Measurements from ENCODE around the gene DROSHA. TPM values are rescaled to one million over a fixed set of nuclear protein-coding genes. Genes with fewer than 3 reads are reported as not detected.

The DROSHA gene
- total and polyA plus RNA-seq, 2 of the 8 experiments (the other 6 are each of a cell fraction or from before 2014, with no cell fraction given), result 65.9 to 122 TPM

- Histone ChIP-seq H3K23me2 (ENCODE audit: low read depth, low read length) (no peaks in the 10 kb centered on the region), H2BK15ac (ENCODE audit: low read length) (no peak overlapping the region), H2BK20ac (ENCODE audit: low read length) (no peak overlapping the region), H3K4ac (replicated peaks; ENCODE audit: insufficient read length, low read depth, low read length) (no peak overlapping the region), H3K4me2 (ENCODE audit: insufficient read depth in 1 of 2, low read depth in 2 of 2, low read length in 2 of 2) (no peak overlapping the region), H3K18ac (ENCODE audit: extremely low read depth, low read length) (no peak overlapping the region), H3K79me1 (ENCODE audit: low read depth, low read length) (no peaks in the 10 kb centered on the region), H4K91ac (replicated peaks; ENCODE audit: insufficient read length, low read length) (no peak overlapping the region), H4K20me1 (replicated peaks in 1 of 2; ENCODE audit: control insufficient read depth in 1 of 2, insufficient read depth in 2 of 2, low read length in 2 of 2) (no peaks in the 10 kb centered on the region), H3K9ac (replicated peaks in 1 of 4; ENCODE audit: extremely low read depth in 1 of 4, low read depth in 3 of 4, low read length in 3 of 4) (no peak overlapping the region), H3K27ac (ENCODE audit: low read depth, low read length) (no peak overlapping the region), H2BK5ac (ENCODE audit: low read depth, low read length) (no peak overlapping the region), H3K36me3 (ENCODE audit: control insufficient read depth in 2 of 4, insufficient read depth in 4 of 4, low read length in 3 of 4) (no peaks in the 10 kb centered on the region; a peak in 1 of 8 replicates), H2BK12ac (ENCODE audit: low read depth, low read length) (no peak overlapping the region), H2BK120ac (replicated peaks; ENCODE audit: low read depth, low read length) (no peak overlapping the region), H3K4me1 (replicated peaks in 1 of 4; ENCODE audit: control insufficient read depth in 3 of 4, insufficient read depth in 4 of 4, low read length in 3 of 4) (no peaks in the 10 kb centered on the region; a peak in 1 of 7 replicates), H3K4me3 (ENCODE audit: extremely low read depth in 1 of 4, insufficient read depth in 2 of 4, low read depth in 3 of 4, low read length in 4 of 4) (no peak overlapping the region), H2AFZ (ENCODE audit: low read length) (no peak overlapping the region), H2AK5ac (ENCODE audit: low read depth, low read length) (no peak overlapping the region), H3K79me2 (ENCODE audit: control insufficient read depth in 1 of 2, insufficient read depth in 2 of 2, low read length in 2 of 2) (no peaks in the 10 kb centered on the region), H3K9me3 (ENCODE audit: insufficient read depth in 2 of 2, low read depth in 1 of 2, low read length in 1 of 2) (peaks cover 25% of the 10 kb centered on the region in 2 experiments), H4K8ac (ENCODE audit: extremely low read depth, insufficient read depth, low read length) (no peak overlapping the region), H3K56ac (replicated peaks; ENCODE audit: insufficient read length, low read depth, low read length) (no peak overlapping the region), H3K14ac (ENCODE audit: insufficient read length) (no peak overlapping the region), H3K23ac (ENCODE audit: insufficient read length) (no peak overlapping the region), H3K27me3 (replicated peaks in 1 of 4; ENCODE audit: control insufficient read depth in 3 of 4, extremely low read depth in 1 of 4, insufficient read depth in 3 of 4, low read length in 3 of 4) (no peaks in the 10 kb centered on the region), H4K5ac (ENCODE audit: insufficient read length, low read depth, low read length) (no peak overlapping the region)
- ChIA-PET POLR2A (ENCODE audit: partially characterized antibody) (no interaction called here), CTCF (ENCODE audit: partially characterized antibody) (interaction anchor here (1.6 kb wide), 1 partner anchor 18 kb away, joined by 3 read pairs; no protein-coding TSS in a partner anchor)
- WGBS, 2 experiments (ENCODE audit: extremely low coverage in 1 of 2, insufficient coverage in 1 of 2, insufficient read length in 1 of 2, insufficient replicate concordance in 2 of 2, low coverage in 1 of 2, low lambda C conversion rate in 2 of 2, missing lambda C conversion rate in 1 of 2), result 89% methylated on average over 3 of the region's 3 CpGs; no CpG with 5 or more reads in 1 of the 2 experiments
- FAIRE-seq, result no peak
- DNase-seq (ENCODE audit: low read depth in 1 of 2, low spot score in 2 of 2), result no peak
- TF ChIP-seq GTF2F1 (IDR thresholded peaks at IDR 0.05; ENCODE audit: borderline replicate concordance, low read depth, low read length) (no peak), FOSL1 (IDR thresholded peaks at IDR 0.05; ENCODE audit: insufficient read depth, low read depth, low read length) (no peak), RFX5 (IDR thresholded peaks at IDR 0.05; ENCODE audit: borderline replicate concordance, low read depth, low read length) (no peak), RXRA (IDR thresholded peaks at IDR 0.05; ENCODE audit: insufficient read depth, low read depth, low read length) (no peak), ASH2L (IDR thresholded peaks at IDR 0.05; ENCODE audit: low read length) (no peak), EP300 (IDR thresholded peaks at IDR 0.05; ENCODE audit: borderline replicate concordance in 1 of 2, low read depth in 2 of 2, low read length in 2 of 2) (no peak), POLR2A (IDR thresholded peaks at IDR 0.05; ENCODE audit: control extremely low read depth in 1 of 2, low read depth in 2 of 2, low read length in 2 of 2) (no peak), ATF3 (IDR thresholded peaks at IDR 0.05; ENCODE audit: insufficient read depth, low read depth, low read length) (no peak), E2F6 (IDR thresholded peaks at IDR 0.05) (no peak), TAF1 (IDR thresholded peaks at IDR 0.05; ENCODE audit: low read depth, low read length) (no peak), SP2 (IDR thresholded peaks at IDR 0.05; ENCODE audit: low read length) (no peak), MAFK (IDR thresholded peaks at IDR 0.05; ENCODE audit: low read depth, low read length) (no peak), SIX5 (IDR thresholded peaks at IDR 0.05; ENCODE audit: low read depth, low read length) (no peak), JUND (IDR thresholded peaks at IDR 0.05; ENCODE audit: low read length) (no peak)
Observed at GRCh38 chr5:31392061-31392460, 139.8 kb downstream of the DROSHA start.

Data from H1 (cell line).